ENCODE data around the gene TRIO. TPM values are rescaled to one million over a fixed set of nuclear protein-coding genes. Genes with fewer than 3 reads are reported as not detected.

TRIO gene
- total and polyA plus RNA-seq, 2 of the 8 experiments (the other 6 are each of a cell fraction or from before 2014, with no cell fraction given) = 35.1 to 69.1 TPM

GRCh38 chr5:14241141-14241540 lies 98.0 kb downstream of the TRIO start (continued):
- TF ChIP-seq RXRA (IDR thresholded peaks at IDR 0.05; ENCODE audit: insufficient read depth, low read depth, low read length) = no peak
